GM19193 (cell line): ENCODE measurements around the gene INTS6L.

Experiments
- POLR2A ChIP-seq: IDR thresholded peaks from 4 replicates; pipeline ENCODE4 v1.6.1; 2011; ENCODE audit not compliant: insufficient read depth, insufficient read length; ENCODE audit errors: extremely low read depth

INTS6L gene

DNA sequence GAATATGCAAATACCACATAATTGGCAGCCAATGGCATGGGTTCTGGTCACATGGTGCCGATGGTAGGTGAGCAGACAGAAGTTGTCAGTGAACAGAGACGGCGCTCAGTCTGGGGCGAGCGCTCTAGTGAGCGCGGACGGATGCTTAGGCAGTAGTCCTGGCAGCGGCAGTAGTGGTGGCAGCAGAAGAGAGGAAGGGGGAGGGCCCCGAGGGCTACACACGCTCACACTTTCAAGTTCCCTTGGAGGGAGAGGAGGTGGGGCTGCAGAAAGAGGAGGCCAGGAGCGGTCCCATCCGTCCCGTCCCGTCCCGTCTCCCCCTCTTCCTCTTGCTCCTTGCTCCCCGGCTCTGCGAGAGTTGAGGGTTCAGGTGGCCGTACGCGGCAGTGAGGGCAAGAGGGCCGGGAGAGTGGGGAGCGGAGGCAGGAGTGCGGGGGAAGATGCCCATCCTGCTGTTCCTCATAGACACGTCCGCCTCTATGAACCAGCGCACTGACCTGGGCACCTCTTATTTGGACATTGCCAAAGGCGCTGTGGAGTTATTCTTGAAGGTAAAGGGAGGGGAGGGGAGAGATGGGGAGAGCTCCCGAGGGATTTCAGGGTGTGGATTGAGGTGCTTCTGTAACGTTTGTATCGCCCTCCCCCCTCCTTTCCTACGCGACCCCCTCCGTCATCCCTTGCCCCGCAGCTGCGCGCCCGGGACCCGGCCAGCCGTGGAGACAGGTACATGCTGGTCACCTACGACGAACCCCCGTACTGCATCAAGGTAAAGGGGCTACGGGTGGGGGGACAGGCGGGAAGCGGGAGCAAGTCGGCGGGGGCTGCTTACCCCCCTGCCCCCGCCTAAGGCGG lies at the start of gene INTS6L:
TSS of gene INTS6L (plus strand) at position 108 of the 852 bp plus-strand sequence. CDS start at position 441, 333 bp downstream.
- peak; percentile 99 for TF ChIP-seq POLR2A

GRCh38 chrX:135476378-135476777 lies 44.1 kb upstream of the INTS6L start:
- no peak for TF ChIP-seq POLR2A

DNA sequence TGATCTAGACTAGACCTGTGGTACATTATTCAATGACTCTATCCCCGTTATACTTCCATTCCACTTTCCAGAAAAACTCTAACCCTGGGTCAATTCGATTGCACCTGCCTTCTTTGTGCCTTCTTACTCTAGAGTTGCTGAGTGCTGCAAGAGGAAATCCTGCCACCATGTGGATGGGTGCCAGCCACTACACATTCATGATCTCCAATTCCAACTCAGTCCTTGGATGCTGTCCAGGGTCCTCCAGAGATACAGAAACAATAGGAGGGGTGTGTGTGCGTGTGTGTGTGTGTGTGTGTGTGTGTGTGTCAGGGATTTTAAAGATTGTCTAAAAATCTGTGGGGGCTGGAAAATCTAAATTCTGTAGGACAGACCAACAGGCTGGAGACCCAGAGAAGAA lies 42.9 kb upstream of the INTS6L start:
- no peak for TF ChIP-seq POLR2A

DNA sequence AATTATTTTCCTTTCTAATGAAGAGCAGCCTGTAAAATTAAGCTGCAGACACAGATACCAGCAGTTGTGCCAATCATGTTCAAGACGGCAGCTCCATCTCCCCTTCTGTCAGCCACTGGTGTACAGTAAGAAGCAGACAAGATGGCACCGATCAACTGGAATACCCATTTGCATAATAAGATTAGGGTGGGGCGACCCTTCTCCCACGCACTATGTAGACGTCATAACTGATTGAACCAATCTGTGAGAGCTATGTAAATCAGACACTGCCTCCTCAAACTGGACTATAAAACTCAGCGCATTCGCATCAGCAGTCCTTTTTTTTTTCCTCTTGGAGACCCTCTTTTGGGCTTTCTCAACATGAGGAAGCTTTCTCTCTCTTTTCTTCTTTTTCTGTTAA lies 40.4 kb upstream of the INTS6L start:
- TF ChIP-seq POLR2A = no peak

DNA sequence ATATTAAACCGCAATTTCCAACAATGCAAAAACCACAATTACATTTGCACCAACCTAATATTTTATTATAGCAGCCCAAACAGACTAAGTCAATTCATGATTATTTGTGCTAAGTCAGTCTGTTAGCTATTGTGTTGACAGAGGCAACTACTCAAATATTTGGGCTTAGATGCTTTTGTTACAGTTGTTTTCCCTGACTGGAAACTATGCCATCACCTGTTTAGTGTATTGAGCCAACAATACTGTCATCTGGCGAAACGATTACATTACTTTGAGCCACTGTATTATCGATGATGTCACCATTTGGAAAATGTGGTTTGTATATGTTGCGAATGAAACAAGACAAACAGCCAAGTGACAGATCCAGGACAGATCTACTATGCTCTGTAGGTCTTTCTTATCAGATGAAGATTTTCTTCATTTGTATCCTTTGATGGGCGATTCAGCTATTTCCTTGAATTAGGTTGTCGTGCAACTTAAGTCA lies 38.7 kb upstream of the INTS6L start:
- TF ChIP-seq POLR2A = no peak

GRCh38 chrX:135484641-135485289 lies 35.7 kb upstream of the INTS6L start:
- TF ChIP-seq POLR2A = no peak

GRCh38 chrX:135489542-135489941 lies 30.9 kb upstream of the INTS6L start:
- TF ChIP-seq POLR2A = no peak

GRCh38 chrX:135490979-135491514 lies 29.4 kb upstream of the INTS6L start:
- TF ChIP-seq POLR2A = no peak

DNA sequence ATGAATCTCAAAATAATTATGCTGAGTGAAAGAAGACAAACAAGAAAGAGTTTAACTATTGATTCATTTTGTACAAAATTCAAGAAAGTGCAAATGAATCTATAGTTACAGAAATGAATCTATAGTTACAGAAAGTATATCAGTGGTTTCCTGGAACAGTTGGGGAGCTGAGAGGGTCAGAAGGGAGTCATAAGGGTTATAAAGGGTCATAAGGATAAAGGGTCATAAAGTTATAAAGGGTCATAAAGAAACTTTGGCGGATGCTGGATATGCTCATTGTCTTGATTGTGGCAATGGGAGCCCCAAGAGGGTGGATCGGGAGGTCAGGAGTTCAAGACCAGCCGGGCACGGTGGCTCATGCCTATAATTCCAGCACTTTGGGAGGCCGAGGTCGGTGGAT lies 26.0 kb upstream of the INTS6L start:
- TF ChIP-seq POLR2A = no peak

- TF ChIP-seq POLR2A = no peak
Measured at GRCh38 chrX:135497736-135498135, 22.7 kb upstream of the INTS6L start.

GRCh38 chrX:135498236-135498635 lies 22.2 kb upstream of the INTS6L start:
- no peak for TF ChIP-seq POLR2A

GRCh38 chrX:135505351-135505750 lies 15.1 kb upstream of the INTS6L start:
- TF ChIP-seq POLR2A = no peak

- TF ChIP-seq POLR2A = no peak
Measured at GRCh38 chrX:135509885-135510284, 10.6 kb upstream of the INTS6L start.

GRCh38 chrX:135512508-135513129 lies 7.8 kb upstream of the INTS6L start:
- TF ChIP-seq POLR2A = no peak

DNA sequence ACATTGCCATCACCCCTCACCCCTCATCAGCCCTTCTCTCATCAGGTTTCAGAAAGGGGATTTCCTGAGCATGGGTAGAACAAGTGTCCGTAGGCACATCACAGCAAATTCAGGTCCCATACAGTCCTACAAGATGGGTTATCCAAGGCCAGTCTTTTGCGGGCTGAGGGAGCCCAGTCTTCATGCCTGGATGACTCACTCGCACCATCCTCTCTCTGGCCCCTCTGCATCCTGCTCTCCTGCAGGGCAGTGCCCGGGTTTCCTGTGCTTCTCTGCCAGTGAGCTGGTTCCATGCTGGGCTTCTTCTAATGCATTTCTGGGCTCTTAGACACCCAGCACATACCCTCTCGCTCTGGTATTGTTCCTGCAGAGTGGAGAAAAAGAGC lies 7.3 kb upstream of the INTS6L start:
- no peak for TF ChIP-seq POLR2A
